Prostate gland (tissue), 2 donors: ENCODE measurements around the gene C5orf15. TPM values are rescaled to one million over a fixed set of nuclear protein-coding genes. Genes with fewer than 3 reads are reported as not detected.
"Not testable (repeated sequence)": the region's sequence is repeated elsewhere in the genome, so short reads cannot be mapped to it uniquely, and the experiment has no call there.

ENCODE experiments used
- DNase-seq: peaks from one replicate; pipeline ENCODE4 v3.0.0-alpha.2; 2019; ENCODE audit warnings: low spot score
- H3K27ac ChIP-seq, 2 donors: fragments of 200-600 bp; sonication (generic); 2 replicates each; pipeline ENCODE4 v1.5.1; 2017 to 2019
- H3K27me3 ChIP-seq: fragments of 200-600 bp; sonication (generic); replicated peaks from 2 replicates; pipeline ENCODE4 v1.5.1; 2019; ENCODE audit not compliant: insufficient read depth
- H3K36me3 ChIP-seq, 2 donors: fragments of 200-600 bp; sonication (generic); 1 replicate in 1 of 2; 2 replicates in 1 of 2; pipeline versions ENCODE4 v1.5.1 to v1.8.1; 2017 to 2019
- H3K4me1 ChIP-seq: fragments of 200-600 bp; sonication (generic); replicated peaks from 2 replicates; pipeline ENCODE4 v1.5.1; 2019
- H3K4me3 ChIP-seq, 2 donors: fragments of 200-600 bp; sonication (generic); 2 replicates each; pipeline ENCODE4 v1.5.1; 2017 to 2019
- H3K9me3 ChIP-seq: fragments of 200-600 bp; sonication (generic); 2 replicates; pipeline ENCODE4 v1.5.1; 2017
- CTCF ChIP-seq, 4 experiments: fragments of 200-600 bp in 2 of 4; fragments of 450-650 bp in 2 of 4; sonication (generic) in 2 of 4; IDR thresholded peaks; 1 replicate in 3 of 4; 2 replicates in 1 of 4; pipeline ENCODE4 v1.5.1; 2016 to 2019; ENCODE audit warnings: antibody characterized with exemption in 4 of 4, mild to moderate bottlenecking in 2 of 4, moderate library complexity in 2 of 4
- POLR2A ChIP-seq: fragments of 450-650 bp; IDR thresholded peaks from one replicate; pipeline ENCODE4 v1.6.1; 2016; ENCODE audit warnings: antibody characterized with exemption, mild to moderate bottlenecking
- POLR2AphosphoS5 ChIP-seq: sonication (generic); formaldehyde crosslinking; IDR thresholded peaks from one replicate; pipeline ENCODE4 v1.6.1; 2017; ENCODE audit warnings: antibody characterized with exemption
- whole genome bisulfite sequencing: methylation state at CpG from one replicate; pipeline ENCODE4 v1.1.5; 2018; 5-methylcytosine and 5-hydroxymethylcytosine counted together
- intact Hi-C: fragments of 100-400 bp; cut with DNase I; formaldehyde crosslinking; loops from one replicate; pipeline ENCODE4 v1.14.2; 2022
- total RNA-seq, 2 donors: library from RNA; depleted of rRNA; stranded (reverse); fragments of >200 nt; gene quantifications; one replicate each; pipeline ENCODE4 v1.1.0, GENCODE V29; 2016

C5orf15 gene
- total RNA-seq, 2 donors from 2014 or later, result 68.4 to 71.8 TPM

GRCh38 chr5:133962801-133963476, 5.5 kb downstream of the C5orf15 start:
- H3K36me3 ChIP-seq, result no peaks in the 10 kb centered on the region
- H3K4me1 ChIP-seq, result peaks cover 4% of the 10 kb centered on the region
- no peaks in the 10 kb centered on the region for H3K9me3 ChIP-seq
- intact Hi-C loops, result no loop called here
- no peak overlapping the region for H3K4me3 ChIP-seq
- 54% methylated on average over 2 of the region's 2 CpGs for WGBS
- H3K27me3 ChIP-seq, result no peaks in the 10 kb centered on the region
- DNase-seq, result no peak
- H3K27ac ChIP-seq, result no peak overlapping the region
- TF ChIP-seq POLR2AphosphoS5 (no peak), POLR2A (no peak), CTCF (IDR thresholded peaks at IDR 0.05) (no peak)

GRCh38 chr5:133962131-133962530, 6.3 kb downstream of the C5orf15 start:
- H3K4me3 ChIP-seq, result no peak overlapping the region
- no peak overlapping the region for H3K27ac ChIP-seq
- TF ChIP-seq POLR2A (no peak), POLR2AphosphoS5 (no peak), CTCF (IDR thresholded peaks at IDR 0.05) (no peak)
- no peaks in the 10 kb centered on the region for H3K27me3 ChIP-seq
- no peaks in the 10 kb centered on the region for H3K36me3 ChIP-seq
- intact Hi-C loops, result no loop called here
- peaks cover under 1% of the 10 kb centered on the region for H3K4me1 ChIP-seq
- WGBS, result 90% methylated on average over 2 of the region's 2 CpGs
- no peaks in the 10 kb centered on the region for H3K9me3 ChIP-seq
- no peak for DNase-seq

- no peak overlapping the region for H3K4me3 ChIP-seq
- H3K27me3 ChIP-seq, result no peaks in the 10 kb centered on the region
- H3K27ac ChIP-seq, result no peak overlapping the region
- TF ChIP-seq POLR2AphosphoS5 (no peak), CTCF (IDR thresholded peaks at IDR 0.05) (no peak)
- no peaks in the 10 kb centered on the region for H3K4me1 ChIP-seq
- intact Hi-C loops, result no loop called here
- H3K9me3 ChIP-seq, result no peaks in the 10 kb centered on the region
- 82% methylated on average over 11 of the region's 11 CpGs for WGBS
- DNase-seq, result no peak
- no peaks in the 10 kb centered on the region for H3K36me3 ChIP-seq
Measured at GRCh38 chr5:133959643-133960042, 8.8 kb downstream of the C5orf15 start.

GRCh38 chr5:133957591-133957990, 10.8 kb downstream of the C5orf15 start:
- Histone ChIP-seq H3K27me3 (no peaks in the 10 kb centered on the region), H3K4me1 (no peaks in the 10 kb centered on the region), H3K27ac (no peak overlapping the region), H3K9me3 (no peaks in the 10 kb centered on the region), H3K36me3 (no peaks in the 10 kb centered on the region), H3K4me3 (no peak overlapping the region)
- TF ChIP-seq CTCF (IDR thresholded peaks at IDR 0.05) (no peak), POLR2A (no peak), POLR2AphosphoS5 (no peak)
- no peak for DNase-seq
- intact Hi-C loops, result no loop called here
- WGBS, result 53% methylated on average over 1 of the region's 1 CpG

- Histone ChIP-seq H3K27me3 (no peaks in the 10 kb centered on the region), H3K36me3 (no peaks in the 10 kb centered on the region), H3K27ac (no peak overlapping the region), H3K4me3 (no peak overlapping the region), H3K4me1 (no peaks in the 10 kb centered on the region), H3K9me3 (no peaks in the 10 kb centered on the region)
- 86% methylated on average over 4 of the region's 4 CpGs for WGBS
- DNase-seq, result no peak
- TF ChIP-seq POLR2A (no peak), CTCF (IDR thresholded peaks at IDR 0.05) (no peak), POLR2AphosphoS5 (no peak)
- intact Hi-C loops, result no loop called here
Measured at GRCh38 chr5:133957080-133957479, 11.3 kb downstream of the C5orf15 start.

GRCh38 chr5:133956196-133956595, 12.2 kb downstream of the C5orf15 start:
- H3K4me3 ChIP-seq, H3K9me3 ChIP-seq, H3K36me3 ChIP-seq, DNase-seq, intact Hi-C loops, H3K27ac ChIP-seq, H3K4me1 ChIP-seq, H3K27me3 ChIP-seq: not testable (repeated sequence)
- 91% methylated on average over 1 of the region's 1 CpG for WGBS
